ENCODE results near the gene SLC46A1.

DNA sequence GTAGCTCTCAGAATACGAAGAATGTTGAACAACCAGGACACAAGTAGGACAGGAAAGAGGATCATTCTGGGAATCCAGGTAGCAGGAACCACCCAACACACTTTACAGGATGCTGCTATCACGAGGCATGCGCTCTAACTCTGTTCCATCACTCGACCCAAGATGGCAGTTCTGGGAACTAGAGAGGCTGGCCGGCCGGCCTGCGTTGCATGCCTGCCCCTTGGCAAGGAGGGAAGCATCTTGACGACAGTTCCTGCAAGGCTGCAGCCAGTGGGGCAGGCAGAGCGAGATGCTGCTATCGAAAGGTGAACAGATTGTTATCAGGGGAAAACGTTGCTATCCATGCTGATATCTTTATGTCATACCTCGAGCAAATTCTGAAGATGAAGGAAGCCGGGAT lies 19.2 kb upstream of the SLC46A1 start:
- TF ChIP-seq, protein P1, sequence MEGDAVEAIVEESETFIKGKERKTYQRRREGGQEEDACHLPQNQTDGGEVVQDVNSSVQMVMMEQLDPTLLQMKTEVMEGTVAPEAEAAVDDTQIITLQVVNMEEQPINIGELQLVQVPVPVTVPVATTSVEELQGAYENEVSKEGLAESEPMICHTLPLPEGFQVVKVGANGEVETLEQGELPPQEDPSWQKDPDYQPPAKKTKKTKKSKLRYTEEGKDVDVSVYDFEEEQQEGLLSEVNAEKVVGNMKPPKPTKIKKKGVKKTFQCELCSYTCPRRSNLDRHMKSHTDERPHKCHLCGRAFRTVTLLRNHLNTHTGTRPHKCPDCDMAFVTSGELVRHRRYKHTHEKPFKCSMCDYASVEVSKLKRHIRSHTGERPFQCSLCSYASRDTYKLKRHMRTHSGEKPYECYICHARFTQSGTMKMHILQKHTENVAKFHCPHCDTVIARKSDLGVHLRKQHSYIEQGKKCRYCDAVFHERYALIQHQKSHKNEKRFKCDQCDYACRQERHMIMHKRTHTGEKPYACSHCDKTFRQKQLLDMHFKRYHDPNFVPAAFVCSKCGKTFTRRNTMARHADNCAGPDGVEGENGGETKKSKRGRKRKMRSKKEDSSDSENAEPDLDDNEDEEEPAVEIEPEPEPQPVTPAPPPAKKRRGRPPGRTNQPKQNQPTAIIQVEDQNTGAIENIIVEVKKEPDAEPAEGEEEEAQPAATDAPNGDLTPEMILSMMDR (IDR thresholded peaks at IDR 0.05), result no peak
- no peak for TF ChIP-seq POLR2A (IDR thresholded peaks at IDR 0.05)
- no peak for TF ChIP-seq POLR2AphosphoS5 (IDR thresholded peaks at IDR 0.05)
